Rectal smooth muscle tissue (tissue), 1 donor: ENCODE measurements around the gene USP35.
"Not testable (repeated sequence)": the region's sequence is repeated elsewhere in the genome, so short reads cannot be mapped to it uniquely, and the experiment has no call there.

Experiments
- H3K27ac ChIP-seq: one replicate; pipeline ENCODE4 v1.7.0; 2013; ENCODE audit warnings: low read depth, low read length, inconsistent platforms
- H3K27me3 ChIP-seq: one replicate; pipeline ENCODE4 v1.7.0; 2013; ENCODE audit warnings: low read length; ENCODE audit not compliant: control insufficient read depth, insufficient read depth
- H3K36me3 ChIP-seq: one replicate; pipeline ENCODE4 v1.7.0; 2013; ENCODE audit warnings: low read length; ENCODE audit not compliant: control insufficient read depth, insufficient read depth
- H3K4me1 ChIP-seq: one replicate; pipeline ENCODE4 v1.7.0; 2013; ENCODE audit warnings: low read length; ENCODE audit not compliant: control insufficient read depth, insufficient read depth
- H3K4me3 ChIP-seq: one replicate; pipeline ENCODE4 v1.7.0; 2013; ENCODE audit warnings: low read length
- H3K9ac ChIP-seq: one replicate; pipeline ENCODE4 v1.7.0; 2013; ENCODE audit warnings: low read length

Gene USP35

DNA sequence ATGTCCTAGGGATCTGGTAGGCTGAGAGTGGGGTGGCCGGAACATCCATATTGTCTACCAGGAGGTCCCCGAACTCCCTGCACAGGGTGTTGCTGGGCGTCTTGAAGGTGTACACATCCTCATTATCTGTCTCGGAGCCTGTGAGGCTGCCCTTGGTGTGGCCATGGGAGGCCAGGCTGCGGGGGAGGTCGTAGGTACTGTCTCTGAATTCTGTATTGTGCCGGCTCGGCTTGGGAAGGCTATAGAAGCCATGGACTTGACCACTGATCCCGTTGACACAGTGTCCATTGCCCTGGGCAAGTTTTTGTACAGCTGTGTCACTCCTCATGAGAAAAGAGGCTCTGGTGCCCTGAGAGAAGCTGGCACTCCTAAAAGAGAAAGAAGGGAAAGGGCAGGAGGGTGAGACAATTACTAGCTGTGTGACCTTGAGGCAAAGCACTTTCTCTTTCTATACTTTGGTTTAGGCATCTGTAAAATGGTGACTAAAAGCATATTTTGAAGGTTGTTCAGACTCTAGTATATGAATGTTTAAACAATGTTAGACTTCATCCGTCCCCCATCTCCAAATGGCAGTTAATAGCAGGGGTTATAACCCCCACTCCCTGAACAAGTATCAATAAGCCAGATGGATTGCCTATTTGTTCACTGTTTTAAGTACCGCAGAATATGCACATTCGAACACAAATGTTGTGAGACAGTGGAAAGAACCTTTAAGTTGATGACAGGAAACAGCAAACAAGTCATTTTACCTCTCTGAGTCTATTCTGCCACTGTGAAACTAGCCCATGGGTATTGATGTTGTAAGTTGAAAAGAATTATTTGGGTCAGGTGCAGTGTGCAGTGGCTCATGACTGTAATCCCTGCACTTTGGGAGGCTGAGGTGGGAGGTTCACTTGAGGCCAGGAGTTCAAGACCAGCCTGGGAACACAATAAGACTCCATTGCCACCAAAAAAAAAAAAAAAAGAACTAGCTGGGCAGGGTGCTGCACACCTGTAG lies 38.3 kb downstream of the USP35 start:
- Histone ChIP-seq H3K4me3 (no peak overlapping the region), H3K4me1 (peaks cover 3% of the 10 kb centered on the region), H3K27me3 (no peaks in the 10 kb centered on the region), H3K27ac (no peak overlapping the region), H3K9ac (no peak overlapping the region), H3K36me3 (peaks cover 2% of the 10 kb centered on the region)

- H3K27ac ChIP-seq = no peak overlapping the region
- H3K9ac ChIP-seq = no peak overlapping the region
- no peaks in the 10 kb centered on the region for H3K27me3 ChIP-seq
- H3K4me3 ChIP-seq = no peak overlapping the region
- peaks cover 9% of the 10 kb centered on the region for H3K4me1 ChIP-seq
- peaks cover 2% of the 10 kb centered on the region for H3K36me3 ChIP-seq
These were observed 39.2 kb downstream of the USP35 start for GRCh38 chr11:78227921-78228320.

DNA sequence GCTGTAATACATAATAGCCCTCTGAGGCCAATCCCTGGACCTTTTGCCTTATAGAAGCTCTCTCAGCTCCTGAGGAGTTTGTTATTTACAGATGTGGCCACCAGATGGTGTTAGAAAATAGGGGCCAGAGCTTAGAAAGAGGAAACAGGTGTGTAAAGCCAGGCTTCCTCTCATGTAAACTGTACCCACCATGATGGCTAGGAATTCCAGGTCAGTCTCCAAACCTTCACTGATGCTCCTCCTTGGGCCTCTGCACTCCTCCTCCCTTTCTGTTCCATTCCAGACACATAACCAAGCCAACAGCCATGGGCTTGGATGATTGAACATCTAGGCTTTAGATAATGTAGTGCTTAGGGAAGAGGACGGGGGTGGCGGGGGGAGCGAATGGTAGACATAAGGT lies 39.7 kb downstream of the USP35 start:
- peaks cover 9% of the 10 kb centered on the region for H3K4me1 ChIP-seq
- no peak overlapping the region for H3K4me3 ChIP-seq
- H3K9ac ChIP-seq = no peak overlapping the region
- no peaks in the 10 kb centered on the region for H3K27me3 ChIP-seq
- no peak overlapping the region for H3K27ac ChIP-seq
- peaks cover 2% of the 10 kb centered on the region for H3K36me3 ChIP-seq

- H3K27ac ChIP-seq = no peak overlapping the region
- H3K27me3 ChIP-seq = no peaks in the 10 kb centered on the region
- peaks cover 9% of the 10 kb centered on the region for H3K4me1 ChIP-seq
- H3K9ac ChIP-seq = no peak overlapping the region
- H3K4me3 ChIP-seq = no peak overlapping the region
- peaks cover 2% of the 10 kb centered on the region for H3K36me3 ChIP-seq
These were observed 40.4 kb downstream of the USP35 start for GRCh38 chr11:78229106-78229505.

GRCh38 chr11:78230161-78230877 lies 41.6 kb downstream of the USP35 start:
- Histone ChIP-seq H3K4me3 (no peak overlapping the region), H3K27ac (no peak overlapping the region), H3K4me1 (peaks cover 9% of the 10 kb centered on the region), H3K9ac (no peak overlapping the region), H3K27me3 (no peaks in the 10 kb centered on the region), H3K36me3 (no peaks in the 10 kb centered on the region)

DNA sequence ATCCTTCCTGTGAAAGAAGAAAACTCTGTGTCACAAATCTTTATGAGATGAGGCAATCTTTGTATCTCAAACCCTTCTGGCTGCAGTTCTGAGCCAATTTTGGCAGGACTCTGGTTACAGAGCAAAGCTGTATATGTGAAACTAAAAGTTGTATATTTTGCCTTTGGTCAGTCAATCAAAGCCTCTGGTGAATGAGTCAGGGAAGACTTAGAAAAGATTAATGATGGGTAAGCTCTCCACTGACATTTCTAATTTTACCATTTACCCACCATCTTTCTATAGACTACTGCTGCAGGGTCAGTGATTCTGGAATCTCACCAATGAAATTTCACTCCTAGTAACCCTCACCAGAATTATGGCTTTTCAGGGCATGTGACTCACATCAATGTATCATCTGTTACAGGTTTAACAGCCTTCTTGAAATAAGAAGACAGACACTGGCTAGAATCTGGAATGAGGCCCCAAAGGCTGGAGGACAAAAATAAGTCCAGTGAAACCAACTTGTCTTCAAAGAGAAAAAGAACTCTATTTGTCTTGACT lies 43.3 kb downstream of the USP35 start:
- Histone ChIP-seq H3K4me1 (peaks cover 9% of the 10 kb centered on the region), H3K27ac (no peak overlapping the region), H3K4me3 (no peak overlapping the region), H3K9ac (no peak overlapping the region), H3K36me3 (no peaks in the 10 kb centered on the region), H3K27me3 (no peaks in the 10 kb centered on the region)

GRCh38 chr11:78233046-78233445 lies 44.3 kb downstream of the USP35 start:
- not testable (repeated sequence) for H3K27me3 ChIP-seq, H3K9ac ChIP-seq, H3K36me3 ChIP-seq, H3K4me1 ChIP-seq, H3K4me3 ChIP-seq, H3K27ac ChIP-seq

DNA sequence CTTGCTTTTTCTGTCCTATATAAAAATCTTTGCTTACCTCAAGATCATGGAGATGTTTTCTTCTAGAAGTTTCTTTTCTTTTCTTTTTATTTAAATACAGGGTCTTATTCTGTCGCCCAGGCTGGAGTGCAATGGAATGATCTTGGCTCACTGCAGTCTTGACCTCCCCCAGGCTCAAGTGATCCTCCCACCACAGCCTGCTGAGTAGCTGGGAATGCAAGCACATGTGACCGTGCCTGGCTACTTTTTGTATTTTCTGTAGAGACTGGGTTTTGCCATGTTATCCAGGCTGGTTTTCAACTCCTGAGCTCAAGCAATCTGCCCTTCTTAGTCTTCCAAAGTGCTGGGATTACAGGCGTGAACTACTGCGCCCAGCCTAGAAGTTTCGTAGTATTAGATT lies 45.3 kb downstream of the USP35 start:
- H3K4me1 ChIP-seq = peaks cover 9% of the 10 kb centered on the region
- no peak overlapping the region for H3K27ac ChIP-seq
- H3K27me3 ChIP-seq = no peaks in the 10 kb centered on the region
- H3K36me3 ChIP-seq = no peaks in the 10 kb centered on the region
- H3K9ac ChIP-seq = no peak overlapping the region
- H3K4me3 ChIP-seq = no peak overlapping the region

DNA sequence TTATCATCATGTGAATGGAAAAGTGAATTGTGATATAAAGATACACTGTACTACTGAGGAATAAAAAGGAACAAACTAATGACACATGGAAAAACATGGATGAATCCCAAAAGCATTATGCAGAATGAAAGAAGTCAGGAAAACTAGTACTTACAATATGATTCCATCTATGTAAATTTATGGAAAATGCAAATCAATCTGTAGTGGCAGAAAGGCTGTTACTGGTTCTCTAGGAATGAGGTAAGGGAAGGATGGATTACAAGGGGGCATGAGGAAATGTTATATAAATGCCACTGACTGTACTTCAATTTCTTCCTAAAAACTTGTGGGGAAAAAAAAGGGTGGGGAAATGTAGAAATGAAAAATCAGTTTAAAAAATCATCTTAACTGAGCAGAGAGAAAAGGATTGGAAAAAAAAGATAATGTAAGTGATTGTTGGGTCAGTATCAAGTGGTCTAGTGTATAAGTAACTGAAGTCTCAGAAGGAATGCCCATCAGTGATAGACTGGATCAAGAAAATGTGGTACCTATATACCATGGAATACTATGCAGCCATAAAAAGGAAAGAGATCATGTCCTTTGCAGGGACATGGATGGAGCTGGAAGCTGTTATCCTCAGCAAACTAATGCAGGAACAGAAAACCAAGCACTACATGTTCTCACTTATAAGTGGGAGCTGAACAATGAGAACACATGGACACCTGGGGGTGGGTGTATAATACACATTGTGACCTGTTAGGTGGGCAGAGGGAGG lies 48.8 kb downstream of the USP35 start:
- Histone ChIP-seq H3K27ac (no peak overlapping the region), H3K27me3 (no peaks in the 10 kb centered on the region), H3K9ac (no peak overlapping the region), H3K4me3 (no peak overlapping the region), H3K36me3 (no peaks in the 10 kb centered on the region), H3K4me1 (peaks cover 3% of the 10 kb centered on the region)

GRCh38 chr11:78239781-78240180 lies 51.1 kb downstream of the USP35 start:
- no peaks in the 10 kb centered on the region for H3K4me1 ChIP-seq
- no peaks in the 10 kb centered on the region for H3K27me3 ChIP-seq
- H3K9ac ChIP-seq = no peak overlapping the region
- no peaks in the 10 kb centered on the region for H3K36me3 ChIP-seq
- H3K27ac ChIP-seq = no peak overlapping the region
- no peak overlapping the region for H3K4me3 ChIP-seq

DNA sequence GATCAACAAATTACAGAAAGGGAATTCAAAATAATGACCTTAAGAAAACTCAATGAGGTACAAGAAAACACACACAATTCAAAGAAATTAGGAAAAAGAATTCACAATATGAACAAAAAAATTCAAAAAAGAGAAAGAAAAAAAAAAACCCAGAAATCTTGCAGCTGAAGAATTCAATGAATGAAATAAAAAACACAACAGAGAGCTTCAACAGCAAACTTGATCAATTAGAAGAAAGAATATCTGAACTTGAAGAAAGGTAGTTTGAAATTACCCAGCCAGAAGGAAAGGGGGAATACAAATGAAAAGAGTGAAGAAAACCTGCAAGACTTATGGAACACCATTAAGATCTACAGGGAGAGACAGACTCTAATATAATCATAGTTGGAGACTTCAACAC lies 52.8 kb downstream of the USP35 start:
- Histone ChIP-seq H3K27me3 (no peaks in the 10 kb centered on the region), H3K9ac (no peak overlapping the region), H3K4me1 (no peaks in the 10 kb centered on the region), H3K4me3 (no peak overlapping the region), H3K27ac (no peak overlapping the region), H3K36me3 (no peaks in the 10 kb centered on the region)

GRCh38 chr11:78244080-78244479 lies 55.4 kb downstream of the USP35 start:
- Histone ChIP-seq H3K4me1 (no peaks in the 10 kb centered on the region), H3K4me3 (no peak overlapping the region), H3K27me3 (no peaks in the 10 kb centered on the region), H3K9ac (no peak overlapping the region), H3K27ac (no peak overlapping the region), H3K36me3 (no peaks in the 10 kb centered on the region)
